CD4-positive, CD25-positive, alpha-beta regulatory T cell (primary cell): ENCODE measurements around the gene CIB2. TPM values are rescaled to one million over a fixed set of nuclear protein-coding genes. Genes with fewer than 3 reads are reported as not detected.

Source experiments
- ATAC-seq, 2 donors: fragments of 150-1000 bp; cut with Tn5 transposase; one replicate each; pipeline ENCODE4 v1.10.0; 2021; ENCODE audit warnings: low read depth in 2 of 2, moderate number of reproducible peaks in 2 of 2, moderate library complexity in 1 of 2
- DNase-seq, 3 donors: peaks; one replicate each; pipeline versions ENCODE4 v3.0.0 to v3.0.0-alpha.2; 2012 to 2022; ENCODE audit warnings: mixed read lengths in 1 of 3
- H3K27ac ChIP-seq: one replicate; pipeline ENCODE4 v1.7.0; 2013; ENCODE audit warnings: mild to moderate bottlenecking, low read length; ENCODE audit not compliant: insufficient read depth, poor library complexity, severe bottlenecking
- H3K27me3 ChIP-seq: one replicate; pipeline ENCODE4 v1.7.0; 2013; ENCODE audit warnings: low read length; ENCODE audit not compliant: control insufficient read depth, insufficient read depth
- H3K36me3 ChIP-seq: one replicate; pipeline ENCODE4 v1.7.0; 2013; ENCODE audit warnings: mild to moderate bottlenecking, low read length, moderate library complexity; ENCODE audit not compliant: control insufficient read depth, insufficient read depth
- H3K4me1 ChIP-seq: 2 replicates; pipeline ENCODE4 v1.7.0; 2013; ENCODE audit warnings: mild to moderate bottlenecking, low read length; ENCODE audit not compliant: insufficient read depth, control insufficient read depth, poor library complexity, severe bottlenecking
- H3K4me3 ChIP-seq: one replicate; pipeline ENCODE4 v1.7.0; 2013; ENCODE audit warnings: low read depth, mild to moderate bottlenecking, low read length, moderate library complexity
- H3K9me3 ChIP-seq, 2 experiments: 1 replicate in 1 of 2; 2 replicates in 1 of 2; pipeline ENCODE4 v1.7.0; 2013; ENCODE audit warnings: low read length in 2 of 2, mild to moderate bottlenecking in 1 of 2, moderate library complexity in 1 of 2; ENCODE audit not compliant: control insufficient read depth in 2 of 2
- H3K27ac Mint-ChIP-seq, 3 donors: one replicate each; pipeline ENCODE4 v1.8.0; 2020 to 2022; ENCODE audit warnings: mild to moderate bottlenecking in 3 of 3, mixed read lengths in 3 of 3, moderate library complexity in 2 of 3
- H3K27me3 Mint-ChIP-seq: one replicate; pipeline ENCODE4 v1.8.0; 2022; ENCODE audit warnings: mild to moderate bottlenecking, mixed read lengths
- H3K36me3 Mint-ChIP-seq: one replicate; pipeline ENCODE4 v1.8.0; 2020; ENCODE audit warnings: mixed read lengths
- H3K4me1 Mint-ChIP-seq, 4 donors: one replicate each; pipeline ENCODE4 v1.8.0; 2020 to 2022; ENCODE audit warnings: mixed read lengths in 4 of 4, mild to moderate bottlenecking in 1 of 4
- H3K4me3 Mint-ChIP-seq, 4 donors: one replicate each; pipeline ENCODE4 v1.8.0; 2020 to 2022; ENCODE audit warnings: mild to moderate bottlenecking in 4 of 4, mixed read lengths in 4 of 4, moderate library complexity in 3 of 4
- H3K9me3 Mint-ChIP-seq, 7 donors: one replicate each; pipeline ENCODE4 v1.8.0; 2020 to 2022; ENCODE audit warnings: mixed read lengths in 7 of 7, mild to moderate bottlenecking in 3 of 7, moderate library complexity in 2 of 7
- polyA plus RNA-seq, 4 donors: library from polyadenylated mRNA; unstranded; fragments of 300-500 nt; fragmentation: Illumina TruSeq; gene quantifications; one replicate each; pipeline ENCODE4 v1.2.3, GENCODE V29; 2021
- total RNA-seq: library from RNA; stranded (reverse); gene quantifications from one replicate; pipeline ENCODE4 v1.2.3, GENCODE V29; 2022

CIB2 gene
- total and polyA plus RNA-seq, 5 donors from 2014 or later = 0.94 to 2.7 (median 1.6) TPM

- Mint-ChIP-seq H3K4me3 (peak overlapping the region; percentile 75 to 95 (median 85)), H3K9me3 (no peaks in the 10 kb centered on the region), H3K27me3 (peaks cover 7% of the 10 kb centered on the region), H3K36me3 (no peaks in the 10 kb centered on the region), H3K4me1 (peaks cover 0 to 40% (median 16%) of the 10 kb centered on the region in 4 donors), H3K27ac (peak overlapping the region; percentile 44 to 81 (median 69))
- no peaks in the 10 kb centered on the region for H3K9me3 ChIP-seq
- peaks cover 10% of the 10 kb centered on the region for H3K4me1 ChIP-seq
- DNase-seq = peak in 1 of 3 donors; percentile 43
- H3K36me3 ChIP-seq = no peaks in the 10 kb centered on the region
- no peaks in the 10 kb centered on the region for H3K27me3 ChIP-seq
- H3K4me3 ChIP-seq = no peak overlapping the region
- H3K27ac ChIP-seq = no peak overlapping the region
- peak; percentile 38 to 47 for ATAC-seq
These were observed 565 bp downstream of the CIB2 start for GRCh38 chr15:78130466-78131294.

- H3K4me1 Mint-ChIP-seq = peaks cover 0 to 40% (median 16%) of the 10 kb centered on the region in 4 donors
- Histone ChIP-seq H3K27ac (no peak overlapping the region), H3K9me3 (no peaks in the 10 kb centered on the region), H3K27me3 (no peaks in the 10 kb centered on the region), H3K4me3 (no peak overlapping the region), H3K4me1 (peaks cover 10% of the 10 kb centered on the region), H3K36me3 (no peaks in the 10 kb centered on the region)
- H3K9me3 Mint-ChIP-seq = no peaks in the 10 kb centered on the region
- H3K4me3 Mint-ChIP-seq = peak overlapping the region; percentile 75 to 95 (median 85)
- H3K27me3 Mint-ChIP-seq = peaks cover 7% of the 10 kb centered on the region
- ATAC-seq (no peak), DNase-seq (no peak)
- no peaks in the 10 kb centered on the region for H3K36me3 Mint-ChIP-seq
- H3K27ac Mint-ChIP-seq = peak overlapping the region in 2 of 3 donors; percentile 69 to 81
These were observed 1.4 kb downstream of the CIB2 start for GRCh38 chr15:78129751-78130287.

GRCh38 chr15:78129077-78129750 lies 2.0 kb downstream of the CIB2 start:
- H3K4me3 ChIP-seq = no peak overlapping the region
- Mint-ChIP-seq H3K27ac (peak overlapping the region in 2 of 3 donors; percentile 82 to 91), H3K36me3 (no peaks in the 10 kb centered on the region), H3K4me1 (peaks cover 0 to 37% (median 16%) of the 10 kb centered on the region in 4 donors), H3K4me3 (peak overlapping the region in 2 of 4 donors; percentile 63 to 75), H3K27me3 (peaks cover 7% of the 10 kb centered on the region), H3K9me3 (no peaks in the 10 kb centered on the region)
- no peaks in the 10 kb centered on the region for H3K9me3 ChIP-seq
- H3K36me3 ChIP-seq = no peaks in the 10 kb centered on the region
- DNase-seq (no peak), ATAC-seq (no peak)
- H3K27ac ChIP-seq = no peak overlapping the region
- no peaks in the 10 kb centered on the region for H3K27me3 ChIP-seq
- H3K4me1 ChIP-seq = peaks cover 10% of the 10 kb centered on the region

- no peak for DNase-seq
- H3K36me3 Mint-ChIP-seq = no peaks in the 10 kb centered on the region
- peaks cover 0 to 34% (median 16%) of the 10 kb centered on the region in 4 donors for H3K4me1 Mint-ChIP-seq
These were observed 3.4 kb downstream of the CIB2 start for GRCh38 chr15:78127882-78128281.

GRCh38 chr15:78125267-78125666 lies 6.0 kb downstream of the CIB2 start:
- DNase-seq (no peak), ATAC-seq (no peak)
- no peak overlapping the region for H3K4me3 ChIP-seq
- peaks cover 0 to 16% (median 8%) of the 10 kb centered on the region in 4 donors for H3K4me1 Mint-ChIP-seq
- no peaks in the 10 kb centered on the region for H3K36me3 Mint-ChIP-seq
- H3K27me3 ChIP-seq = no peaks in the 10 kb centered on the region
- H3K9me3 ChIP-seq = no peaks in the 10 kb centered on the region
- no peaks in the 10 kb centered on the region for H3K4me1 ChIP-seq
- no peaks in the 10 kb centered on the region for H3K36me3 ChIP-seq
- no peaks in the 10 kb centered on the region for H3K9me3 Mint-ChIP-seq
- H3K27ac ChIP-seq = no peak overlapping the region
- no peak overlapping the region for H3K4me3 Mint-ChIP-seq
- peak overlapping the region in 1 of 3 donors; percentile 46 for H3K27ac Mint-ChIP-seq
- peaks cover 7% of the 10 kb centered on the region for H3K27me3 Mint-ChIP-seq

More at GRCh38 chr15:78127882-78128281, 3.4 kb downstream of the CIB2 start:
- H3K9me3 Mint-ChIP-seq = no peaks in the 10 kb centered on the region
- no peak for ATAC-seq
- peaks cover 7% of the 10 kb centered on the region for H3K27me3 Mint-ChIP-seq
- H3K4me1 ChIP-seq = peaks cover 10% of the 10 kb centered on the region
- peak overlapping the region; percentile 67 to 91 (median 83) for H3K27ac Mint-ChIP-seq
- no peaks in the 10 kb centered on the region for H3K9me3 ChIP-seq
- no peak overlapping the region for H3K4me3 ChIP-seq
- H3K27ac ChIP-seq = no peak overlapping the region
- H3K27me3 ChIP-seq = no peaks in the 10 kb centered on the region
- H3K4me3 Mint-ChIP-seq = peak overlapping the region in 3 of 4 donors; percentile 19 to 52 (median 21)
- no peaks in the 10 kb centered on the region for H3K36me3 ChIP-seq

GRCh38 chr15:78120523-78120922 lies 10.7 kb downstream of the CIB2 start:
- Mint-ChIP-seq H3K9me3 (no peaks in the 10 kb centered on the region), H3K36me3 (no peaks in the 10 kb centered on the region), H3K27ac (no peak overlapping the region), H3K27me3 (peaks cover 5% of the 10 kb centered on the region), H3K4me3 (no peak overlapping the region), H3K4me1 (no peaks in the 10 kb centered on the region)
- H3K9me3 ChIP-seq = no peaks in the 10 kb centered on the region
- H3K4me3 ChIP-seq = no peak overlapping the region
- H3K27ac ChIP-seq = no peak overlapping the region
- H3K27me3 ChIP-seq = peaks cover 2% of the 10 kb centered on the region
- DNase-seq (no peak), ATAC-seq (no peak)
- no peaks in the 10 kb centered on the region for H3K36me3 ChIP-seq
- H3K4me1 ChIP-seq = no peaks in the 10 kb centered on the region

GRCh38 chr15:78112551-78112950 lies 18.7 kb downstream of the CIB2 start:
- Histone ChIP-seq H3K27ac (no peak overlapping the region), H3K36me3 (no peaks in the 10 kb centered on the region), H3K9me3 (no peaks in the 10 kb centered on the region), H3K4me1 (no peaks in the 10 kb centered on the region), H3K4me3 (no peak overlapping the region), H3K27me3 (peaks cover 2% of the 10 kb centered on the region)
- Mint-ChIP-seq H3K27ac (no peak overlapping the region), H3K36me3 (no peaks in the 10 kb centered on the region), H3K4me1 (peaks cover 0 to 8% (median 0%) of the 10 kb centered on the region in 4 donors), H3K27me3 (peaks cover 6% of the 10 kb centered on the region), H3K9me3 (no peaks in the 10 kb centered on the region), H3K4me3 (no peak overlapping the region)
- DNase-seq (no peak), ATAC-seq (no peak)
